Measurements from ENCODE around the gene CCR6.

- TF ChIP-seq, protein P1, sequence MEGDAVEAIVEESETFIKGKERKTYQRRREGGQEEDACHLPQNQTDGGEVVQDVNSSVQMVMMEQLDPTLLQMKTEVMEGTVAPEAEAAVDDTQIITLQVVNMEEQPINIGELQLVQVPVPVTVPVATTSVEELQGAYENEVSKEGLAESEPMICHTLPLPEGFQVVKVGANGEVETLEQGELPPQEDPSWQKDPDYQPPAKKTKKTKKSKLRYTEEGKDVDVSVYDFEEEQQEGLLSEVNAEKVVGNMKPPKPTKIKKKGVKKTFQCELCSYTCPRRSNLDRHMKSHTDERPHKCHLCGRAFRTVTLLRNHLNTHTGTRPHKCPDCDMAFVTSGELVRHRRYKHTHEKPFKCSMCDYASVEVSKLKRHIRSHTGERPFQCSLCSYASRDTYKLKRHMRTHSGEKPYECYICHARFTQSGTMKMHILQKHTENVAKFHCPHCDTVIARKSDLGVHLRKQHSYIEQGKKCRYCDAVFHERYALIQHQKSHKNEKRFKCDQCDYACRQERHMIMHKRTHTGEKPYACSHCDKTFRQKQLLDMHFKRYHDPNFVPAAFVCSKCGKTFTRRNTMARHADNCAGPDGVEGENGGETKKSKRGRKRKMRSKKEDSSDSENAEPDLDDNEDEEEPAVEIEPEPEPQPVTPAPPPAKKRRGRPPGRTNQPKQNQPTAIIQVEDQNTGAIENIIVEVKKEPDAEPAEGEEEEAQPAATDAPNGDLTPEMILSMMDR (IDR thresholded peaks at IDR 0.05; ENCODE audit: low read depth, low read length): no peak
- TF ChIP-seq EZH2phosphoT487 (IDR thresholded peaks at IDR 0.05; ENCODE audit: low read depth): no peak
These were observed 6.6 kb upstream of the CCR6 start for GRCh38 chr6:167116109-167116837.
